Lower leg skin (tissue), 4 donors: Measurements from ENCODE around the gene BIRC3. TPM values are rescaled to one million over a fixed set of nuclear protein-coding genes. Genes with fewer than 3 reads are reported as not detected.

ENCODE experiments used
- DNase-seq, 2 donors: peaks; one replicate each; pipeline ENCODE4 v3.0.0-alpha.2; 2019; ENCODE audit warnings: low spot score in 2 of 2
- H3K4me3 ChIP-seq: fragments of 200-600 bp; sonication (generic); 2 replicates; pipeline ENCODE4 v1.5.1; 2017; ENCODE audit warnings: mild to moderate bottlenecking, low read depth; ENCODE audit not compliant: poor library complexity, severe bottlenecking
- POLR2A ChIP-seq, 2 donors: fragments of 450-650 bp; IDR thresholded peaks; one replicate each; pipeline ENCODE4 v1.6.1; 2016 to 2017; ENCODE audit warnings: antibody characterized with exemption in 2 of 2, mild to moderate bottlenecking in 1 of 2, moderate library complexity in 1 of 2
- WGBS, 2 donors: methylation state at CpG; one replicate each; pipeline ENCODE4 v1.1.5; 2018; 5-methylcytosine and 5-hydroxymethylcytosine counted together
- intact Hi-C: fragments of 100-400 bp; cut with DNase I; formaldehyde crosslinking; loops from one replicate; pipeline ENCODE4 v1.15.0; 2023; ENCODE audit warnings: low total_unique reads
- total RNA-seq, 4 donors: library from RNA; depleted of rRNA; stranded (reverse); fragments of >200 nt; gene quantifications; one replicate each; pipeline ENCODE4 v1.1.0, GENCODE V29; 2016
- TF ChIP-seq, protein P1 (sequence below), 3 donors: fragments of 450-650 bp; IDR thresholded peaks; one replicate each; pipeline ENCODE4 v1.5.1; 2016; ENCODE audit warnings: antibody characterized with exemption in 3 of 3, mild to moderate bottlenecking in 3 of 3, moderate library complexity in 2 of 3

The BIRC3 gene
- total RNA-seq, 4 donors from 2014 or later = 10.1 to 17.6 (median 10.8) TPM

DNA sequence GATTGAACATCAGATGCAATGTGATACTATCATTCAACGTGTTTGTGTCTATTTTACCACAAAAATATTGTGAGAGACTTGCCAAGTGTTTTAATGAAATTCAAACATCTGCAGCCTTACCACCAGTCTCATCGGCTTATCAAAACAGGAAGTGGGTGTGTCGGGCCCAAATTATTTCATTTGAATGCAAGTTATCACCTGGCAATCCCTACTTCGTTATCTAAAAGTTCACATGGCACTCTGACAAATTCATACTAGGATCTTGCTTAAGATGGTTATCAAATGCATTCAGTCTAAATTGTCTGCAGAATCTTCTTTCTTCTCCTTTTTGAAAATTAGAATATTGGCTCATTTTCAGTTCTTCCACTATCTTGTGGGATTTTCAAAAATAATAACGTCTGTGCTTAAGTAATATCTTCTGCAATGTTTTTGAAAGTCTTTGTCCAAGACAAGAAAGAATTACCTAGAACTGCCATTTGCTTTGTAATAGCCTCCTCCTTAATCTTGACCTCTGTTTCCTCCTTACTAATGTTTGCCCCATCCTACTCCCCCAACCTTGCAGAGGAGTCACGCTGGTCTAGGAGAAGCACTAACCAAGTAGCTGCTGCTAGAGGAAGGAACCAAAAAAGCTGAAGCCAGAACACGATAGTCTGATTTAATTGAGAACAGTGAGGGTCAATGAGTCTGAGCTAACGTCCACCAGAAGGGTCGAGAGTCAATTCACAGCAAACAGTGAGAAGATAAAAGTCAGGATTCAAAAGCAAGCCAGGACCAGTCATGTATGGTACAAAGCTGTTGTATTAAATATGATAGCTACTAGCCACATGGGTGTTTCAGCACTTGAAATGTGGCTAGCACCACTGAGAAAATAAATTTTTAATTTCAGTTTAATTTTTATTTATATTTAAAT lies 10.2 kb upstream of the BIRC3 start:
- no peak for DNase-seq
- 15 to 20% methylated on average over 9 of the region's 9 CpGs for WGBS, 2 donors
- TF ChIP-seq, protein P1, sequence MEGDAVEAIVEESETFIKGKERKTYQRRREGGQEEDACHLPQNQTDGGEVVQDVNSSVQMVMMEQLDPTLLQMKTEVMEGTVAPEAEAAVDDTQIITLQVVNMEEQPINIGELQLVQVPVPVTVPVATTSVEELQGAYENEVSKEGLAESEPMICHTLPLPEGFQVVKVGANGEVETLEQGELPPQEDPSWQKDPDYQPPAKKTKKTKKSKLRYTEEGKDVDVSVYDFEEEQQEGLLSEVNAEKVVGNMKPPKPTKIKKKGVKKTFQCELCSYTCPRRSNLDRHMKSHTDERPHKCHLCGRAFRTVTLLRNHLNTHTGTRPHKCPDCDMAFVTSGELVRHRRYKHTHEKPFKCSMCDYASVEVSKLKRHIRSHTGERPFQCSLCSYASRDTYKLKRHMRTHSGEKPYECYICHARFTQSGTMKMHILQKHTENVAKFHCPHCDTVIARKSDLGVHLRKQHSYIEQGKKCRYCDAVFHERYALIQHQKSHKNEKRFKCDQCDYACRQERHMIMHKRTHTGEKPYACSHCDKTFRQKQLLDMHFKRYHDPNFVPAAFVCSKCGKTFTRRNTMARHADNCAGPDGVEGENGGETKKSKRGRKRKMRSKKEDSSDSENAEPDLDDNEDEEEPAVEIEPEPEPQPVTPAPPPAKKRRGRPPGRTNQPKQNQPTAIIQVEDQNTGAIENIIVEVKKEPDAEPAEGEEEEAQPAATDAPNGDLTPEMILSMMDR (IDR thresholded peaks at IDR 0.05) = no peak
- no peak for TF ChIP-seq POLR2A (IDR thresholded peaks at IDR 0.05)
- intact Hi-C loops = no loop called here
- no peak overlapping the region for H3K4me3 ChIP-seq

DNA sequence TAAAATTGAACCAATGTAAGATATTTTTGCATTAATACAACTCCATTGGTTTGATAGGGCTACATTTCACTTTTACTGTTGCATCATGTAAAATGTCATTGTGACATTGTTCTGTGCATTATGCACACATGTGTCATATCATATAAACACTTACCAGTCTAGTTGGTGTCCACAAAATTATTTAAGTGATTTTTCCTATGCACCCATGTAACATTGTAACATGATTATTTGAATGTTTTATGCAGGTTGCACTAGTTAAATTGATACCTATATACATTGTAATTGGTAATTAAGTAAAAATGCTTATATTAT lies 9.6 kb upstream of the BIRC3 start:
- intact Hi-C loops = no loop called here
- no peak overlapping the region for H3K4me3 ChIP-seq
- TF ChIP-seq, protein P1 (IDR thresholded peaks at IDR 0.05) = no peak
- TF ChIP-seq POLR2A (IDR thresholded peaks at IDR 0.05) = no peak
- DNase-seq = no peak

DNA sequence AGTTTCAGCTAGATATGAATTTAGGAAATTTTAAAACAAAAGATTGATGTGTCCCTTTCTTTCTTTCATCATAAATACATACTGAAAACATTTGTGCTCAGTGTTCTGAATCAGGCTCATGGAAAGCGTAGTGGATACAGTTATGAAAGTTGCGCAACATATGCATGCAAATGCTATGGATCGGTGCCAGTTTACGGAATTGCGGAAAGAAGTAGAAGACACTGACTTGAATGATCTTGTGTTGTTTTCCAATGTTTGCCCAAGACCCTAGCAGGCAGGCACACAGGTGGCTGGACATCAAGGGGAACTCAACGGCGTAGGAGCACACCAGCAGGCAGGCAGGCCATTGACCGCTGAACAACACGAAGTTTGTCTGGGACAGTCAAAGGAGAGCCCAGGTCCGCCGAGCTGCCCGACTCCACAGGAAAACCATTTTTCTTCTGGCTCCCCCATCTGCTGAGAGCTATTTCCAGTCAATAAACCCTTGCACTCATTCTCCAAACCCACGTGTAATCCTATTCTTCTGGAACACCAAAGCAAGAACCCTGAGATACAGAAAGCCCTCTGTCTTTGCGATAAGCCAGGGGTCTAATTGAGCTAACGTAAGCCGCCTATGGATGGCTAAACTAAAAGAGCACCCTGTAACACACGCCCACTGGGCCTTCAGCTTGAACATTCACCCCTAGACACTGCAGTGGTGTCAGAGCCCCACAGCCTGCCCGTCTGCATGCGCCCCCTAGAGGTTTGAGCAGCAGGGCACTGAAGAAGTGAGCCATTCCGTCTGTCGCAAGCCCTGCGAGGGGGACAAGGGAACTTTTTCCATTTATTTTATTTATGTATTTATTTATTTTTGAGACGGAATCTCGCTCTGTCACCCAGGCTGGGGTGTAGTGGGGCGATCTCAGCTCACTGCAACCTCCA lies 7.4 kb upstream of the BIRC3 start:
- 86 to 89% methylated on average over 25 of the region's 25 CpGs for WGBS, 2 donors
- TF ChIP-seq, protein P1 (IDR thresholded peaks at IDR 0.05) = no peak
- TF ChIP-seq POLR2A (IDR thresholded peaks at IDR 0.05) = no peak
- intact Hi-C loops = no loop called here
- DNase-seq = no peak
- H3K4me3 ChIP-seq = no peak overlapping the region

DNA sequence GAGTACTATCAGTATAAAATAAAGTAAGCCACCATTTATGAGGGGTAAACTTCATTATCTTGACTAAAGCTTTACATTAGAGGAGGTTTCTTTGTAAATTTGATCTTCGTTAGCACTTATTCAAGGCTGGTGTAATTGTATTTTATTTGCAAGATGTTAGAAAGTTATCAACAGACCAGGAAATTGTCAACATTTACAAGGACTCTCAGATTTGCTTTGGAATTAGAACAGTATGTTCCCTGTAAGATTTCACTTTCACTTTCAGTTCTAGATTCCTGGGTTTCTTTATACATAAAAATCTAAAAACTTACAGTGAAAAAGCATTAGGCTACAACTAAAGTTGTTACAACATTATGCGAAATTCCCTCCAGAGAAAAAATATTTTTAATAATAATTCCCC lies 4.6 kb upstream of the BIRC3 start:
- no peak overlapping the region for H3K4me3 ChIP-seq
- DNase-seq = no peak
- whole genome bisulfite sequencing, 2 donors = 31 to 35% methylated on average over 2 of the region's 2 CpGs
- TF ChIP-seq POLR2A (IDR thresholded peaks at IDR 0.05) = no peak
- TF ChIP-seq, protein P1 (IDR thresholded peaks at IDR 0.05) = no peak
- intact Hi-C loops = no loop called here

DNA sequence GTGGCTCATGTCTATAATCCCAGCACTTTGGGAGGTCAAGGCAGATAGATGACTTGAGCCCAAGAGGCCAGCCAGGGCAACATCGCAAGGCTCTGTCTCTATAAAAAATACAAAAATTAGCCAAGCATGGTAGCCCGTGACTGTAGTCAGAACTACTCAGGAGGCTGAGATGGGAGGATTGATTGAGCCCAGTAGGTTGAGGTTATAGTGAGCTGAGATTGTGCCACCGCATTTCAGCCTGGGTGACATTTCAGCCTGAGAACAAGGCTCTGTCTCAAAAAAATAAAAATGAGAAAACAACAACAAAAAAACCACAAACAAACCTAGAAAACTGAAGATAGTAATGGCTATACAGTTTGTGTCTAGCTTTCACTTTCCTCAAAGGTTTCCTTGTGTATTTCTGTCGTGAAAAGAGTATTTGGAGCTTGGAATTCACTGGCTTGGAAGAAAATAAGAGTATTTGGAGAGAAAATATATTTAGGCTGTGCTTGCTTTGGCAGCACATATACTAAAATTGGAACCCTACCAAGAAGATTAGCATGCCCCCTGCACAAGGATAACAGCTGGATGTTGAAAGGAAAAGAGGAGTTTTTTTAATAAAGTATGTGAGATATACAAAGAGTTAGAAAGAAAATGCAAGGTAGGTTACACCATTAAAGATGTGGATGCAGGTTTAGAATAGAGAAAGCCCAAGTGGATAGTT lies 3.9 kb upstream of the BIRC3 start:
- no peak for DNase-seq
- 36 to 48% methylated on average over 4 of the region's 4 CpGs for WGBS, 2 donors

More for the DNA sequence above, 3.9 kb upstream of the BIRC3 start:
- intact Hi-C loops = no loop called here
- H3K4me3 ChIP-seq = no peak overlapping the region
- TF ChIP-seq POLR2A (IDR thresholded peaks at IDR 0.05) = no peak
- TF ChIP-seq, protein P1 (IDR thresholded peaks at IDR 0.05) = no peak
